K562 (cell line): ENCODE measurements around the gene HBQ1. TPM values are rescaled to one million over a fixed set of nuclear protein-coding genes. Genes with fewer than 3 reads are reported as not detected.
A peak's percentile ranks its signal among the peaks of the same experiment; 100 is the strongest.

ENCODE experiments used
- ARID1B ChIP-seq: fragments of 450-650 bp; IDR thresholded peaks from 2 replicates; pipeline ENCODE4 v1.6.1; 2016; ENCODE audit warnings: antibody characterized with exemption, mild to moderate bottlenecking, inconsistent platforms
- CBFA2T2 ChIP-seq: fragments of 450-650 bp; conservative IDR thresholded peaks from 2 replicates; pipeline ENCODE4 v1.6.1; 2017; ENCODE audit warnings: mild to moderate bottlenecking
- DPF2 ChIP-seq: fragments of 450-650 bp; IDR thresholded peaks from 2 replicates; pipeline ENCODE4 v1.6.1; 2016
- ESRRA ChIP-seq: fragments of 450-650 bp; IDR thresholded peaks from 2 replicates; pipeline ENCODE4 v1.6.1; 2014; ENCODE audit warnings: low read depth, mild to moderate bottlenecking, moderate library complexity, borderline replicate concordance
- FOSL1 ChIP-seq: fragments of 200-800 bp; sonication (Bioruptor generic); conservative IDR thresholded peaks from 2 replicates; pipeline ENCODE4 v1.6.1; 2016; ENCODE audit warnings: missing genetic modification characterization, missing compliant biosample characterization
- FOXA1 ChIP-seq: fragments of 450-650 bp; IDR thresholded peaks from 2 replicates; pipeline ENCODE4 v1.6.1; 2016; ENCODE audit warnings: mild to moderate bottlenecking, borderline replicate concordance
- HMGN3 ChIP-seq: IDR thresholded peaks from 2 replicates; pipeline ENCODE4 v1.6.1; 2011; ENCODE audit warnings: borderline replicate concordance, low read depth, mild to moderate bottlenecking, mixed read lengths, low read length; ENCODE audit not compliant: insufficient read length; ENCODE audit errors: extremely low read depth
- KAT8 ChIP-seq: fragments of 450-650 bp; IDR thresholded peaks from 2 replicates; pipeline ENCODE4 v1.6.1; 2016; ENCODE audit warnings: low read depth, mild to moderate bottlenecking
- MAZ ChIP-seq, 2 experiments: fragments of 450-650 bp in 1 of 2; sonication (generic) in 1 of 2; formaldehyde crosslinking; IDR thresholded peaks in 1 of 2; conservative IDR thresholded peaks in 1 of 2; 2 replicates each; pipeline versions ENCODE4 v1.4.0 to v1.5.0; 2020; ENCODE audit warnings: mild to moderate bottlenecking in 1 of 2, missing genetic modification reagents in 1 of 2
- MEF2D ChIP-seq: conservative IDR thresholded peaks from 2 replicates; pipeline ENCODE4 v1.6.1; 2016; ENCODE audit warnings: low read depth, missing genetic modification characterization, missing compliant biosample characterization
- NR2C2 ChIP-seq, 2 experiments: fragments of 200-800 bp in 1 of 2; sonication (Bioruptor generic) in 1 of 2; sonication (generic) in 1 of 2; formaldehyde crosslinking in 1 of 2; IDR thresholded peaks; 2 replicates each; pipeline versions ENCODE4 v1.6.1 to v1.8.0; 2016 to 2022; ENCODE audit warnings: mild to moderate bottlenecking in 1 of 2, missing compliant biosample characterization in 1 of 2, missing genetic modification characterization in 1 of 2, missing genetic modification reagents in 1 of 2
- PHB2 ChIP-seq: fragments of 450-650 bp; IDR thresholded peaks from 2 replicates; pipeline ENCODE4 v1.6.1; 2017; ENCODE audit warnings: low read depth
- SMARCE1 ChIP-seq: fragments of 450-650 bp; IDR thresholded peaks from 2 replicates; pipeline ENCODE4 v1.7.1; 2016; ENCODE audit warnings: mild to moderate bottlenecking
- TFAP4 ChIP-seq: sonication (generic); formaldehyde crosslinking; IDR thresholded peaks from 2 replicates; pipeline ENCODE4 v1.8.0; 2022; ENCODE audit warnings: missing genetic modification reagents, mild to moderate bottlenecking, moderate library complexity, borderline replicate concordance
- TRIM24 ChIP-seq, 2 experiments: fragments of 450-650 bp; IDR thresholded peaks; 2 replicates each; pipeline ENCODE4 v1.6.1; 2016
- ZNF384 ChIP-seq: IDR thresholded peaks from 2 replicates; pipeline ENCODE4 v1.6.1; 2012; ENCODE audit warnings: low read depth, low read length, improper control_type of control experiment
- ZNF398 ChIP-seq: fragments of 250-450 bp; sonication (Bioruptor Pico); IDR thresholded peaks from 2 replicates; pipeline ENCODE4 v1.8.0; 2021; ENCODE audit warnings: moderate library complexity, mild to moderate bottlenecking, inconsistent platforms
- polyA plus RNA-seq, 8 experiments: library from polyadenylated mRNA; depleted of rRNA in 4 of 8; stranded (reverse) in 5 of 8; unstranded in 3 of 8; fragments of >200 nt; fragmentation: Nextera tagmentation in 2 of 8; fragmentation: Illumina TruSeq in 1 of 8; extraction: Ambion mirVana in 2 of 8; extraction: Trizol in 1 of 8; gene quantifications; 2 replicates each; pipeline versions ENCODE4 v1.2.1 to v1.2.3, GENCODE V29; 2011 to 2014; ENCODE audit warnings: inconsistent platforms in 1 of 8, missing spikeins in 1 of 8
- total RNA-seq, 7 experiments: library from RNA; depleted of rRNA in 6 of 7; stranded (reverse); fragments of >200 nt in 6 of 7; fragmentation: Illumina TruSeq in 2 of 7; extraction: Trizol in 2 of 7; gene quantifications; 2 replicates each; pipeline versions ENCODE4 v1.2.1 to v1.2.3, GENCODE V29; 2011 to 2021; ENCODE audit warnings: low replicate concordance in 1 of 7

The HBQ1 gene
- total and polyA plus RNA-seq, 9 of the 15 experiments (the other 6 are each of a cell fraction or from before 2014, with no cell fraction given), result 2.3 to 190 (median 19.8) TPM

GRCh38 chr16:132120-132519, 48.1 kb upstream of the HBQ1 start (continued):
- no peak for TF ChIP-seq MEF2D
- TF ChIP-seq PHB2, result no peak
- no peak for TF ChIP-seq ZNF398 (CRISPR knock-in tag)
- TF ChIP-seq FOSL1 (tag), result 0 out of 2 replicates have a peak, but pooled peaks have one; percentile 33
- TF ChIP-seq ZNF384, result no peak
- TF ChIP-seq TFAP4 (CRISPR knock-in tag), result no peak
- TF ChIP-seq ARID1B, result peak; percentile 44; the same call in 1 of the 2 replicates
- no peak for TF ChIP-seq MAZ (CRISPR knock-in tag; conservative IDR thresholded peaks at IDR 0.05 in 1 of 2, IDR thresholded peaks at IDR 0.05 in 1 of 2)
- peak; percentile 42 for TF ChIP-seq DPF2
- no peak for TF ChIP-seq TRIM24 (IDR thresholded peaks at IDR 0.05)
- no peak for TF ChIP-seq HMGN3
- TF ChIP-seq NR2C2 (CRISPR knock-in tag; IDR thresholded peaks at IDR 0.05), result no peak
- no peak for TF ChIP-seq NR2C2 (tag; IDR thresholded peaks at IDR 0.05)
- TF ChIP-seq CBFA2T2, result no peak
- no peak for TF ChIP-seq FOXA1
- TF ChIP-seq ESRRA, result no peak
- no peak for TF ChIP-seq KAT8
- no peak for TF ChIP-seq SMARCE1
